HG02623 (cell line): ENCODE results near the gene GALNT7.
"Not testable (repeated sequence)": the region's sequence is repeated elsewhere in the genome, so short reads cannot be mapped to it uniquely, and the experiment has no call there.

Experiments
- ATAC-seq: cut with Tn5 transposase; IDR thresholded peaks from one replicate; pipeline ENCODE4 v1.9.1; 2021; ENCODE audit warnings: moderate library complexity; ENCODE audit not compliant: unreplicated experiment

Gene GALNT7, protein sequence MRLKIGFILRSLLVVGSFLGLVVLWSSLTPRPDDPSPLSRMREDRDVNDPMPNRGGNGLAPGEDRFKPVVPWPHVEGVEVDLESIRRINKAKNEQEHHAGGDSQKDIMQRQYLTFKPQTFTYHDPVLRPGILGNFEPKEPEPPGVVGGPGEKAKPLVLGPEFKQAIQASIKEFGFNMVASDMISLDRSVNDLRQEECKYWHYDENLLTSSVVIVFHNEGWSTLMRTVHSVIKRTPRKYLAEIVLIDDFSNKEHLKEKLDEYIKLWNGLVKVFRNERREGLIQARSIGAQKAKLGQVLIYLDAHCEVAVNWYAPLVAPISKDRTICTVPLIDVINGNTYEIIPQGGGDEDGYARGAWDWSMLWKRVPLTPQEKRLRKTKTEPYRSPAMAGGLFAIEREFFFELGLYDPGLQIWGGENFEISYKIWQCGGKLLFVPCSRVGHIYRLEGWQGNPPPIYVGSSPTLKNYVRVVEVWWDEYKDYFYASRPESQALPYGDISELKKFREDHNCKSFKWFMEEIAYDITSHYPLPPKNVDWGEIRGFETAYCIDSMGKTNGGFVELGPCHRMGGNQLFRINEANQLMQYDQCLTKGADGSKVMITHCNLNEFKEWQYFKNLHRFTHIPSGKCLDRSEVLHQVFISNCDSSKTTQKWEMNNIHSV

DNA sequence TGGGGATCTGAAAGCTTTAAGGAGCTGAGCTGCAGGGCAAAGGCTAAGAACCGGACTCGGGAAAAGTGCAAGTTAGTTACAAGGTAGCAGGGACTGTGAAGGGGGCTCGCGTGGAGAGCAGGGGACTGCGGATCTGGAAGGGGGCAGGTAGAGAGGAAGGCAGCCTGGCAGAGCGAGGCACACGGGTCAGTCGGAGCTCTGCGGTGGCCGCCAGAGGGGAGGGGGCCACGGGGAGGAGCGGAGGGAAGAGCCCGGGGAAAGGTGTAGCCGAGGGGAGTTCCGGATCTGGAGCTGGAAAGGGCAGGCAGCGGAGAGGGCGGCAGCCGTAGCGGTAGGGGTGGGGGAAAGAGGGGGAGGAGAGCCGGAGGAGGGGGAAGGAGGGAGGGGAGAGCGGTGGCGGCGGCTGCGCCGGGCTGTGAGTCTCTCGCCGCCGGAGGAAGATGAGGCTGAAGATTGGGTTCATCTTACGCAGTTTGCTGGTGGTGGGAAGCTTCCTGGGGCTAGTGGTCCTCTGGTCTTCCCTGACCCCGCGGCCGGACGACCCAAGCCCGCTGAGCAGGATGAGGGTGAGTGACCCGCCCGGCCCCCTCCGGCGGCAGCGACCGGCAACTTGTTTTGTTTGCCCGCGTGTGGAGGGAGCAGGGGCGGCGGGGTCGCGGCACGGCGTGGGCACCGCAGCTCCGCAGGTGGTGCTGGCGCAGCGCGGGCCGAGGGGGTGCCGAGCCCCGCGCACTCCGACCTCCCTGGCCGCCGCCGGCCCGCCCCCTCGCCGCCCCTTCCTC, at the start of gene GALNT7:
TSS of gene GALNT7 (plus strand) at position 416 of the 782 bp plus-strand sequence. CDS start at position 441, 25 bp downstream.
- ATAC-seq: peak; percentile 25

DNA sequence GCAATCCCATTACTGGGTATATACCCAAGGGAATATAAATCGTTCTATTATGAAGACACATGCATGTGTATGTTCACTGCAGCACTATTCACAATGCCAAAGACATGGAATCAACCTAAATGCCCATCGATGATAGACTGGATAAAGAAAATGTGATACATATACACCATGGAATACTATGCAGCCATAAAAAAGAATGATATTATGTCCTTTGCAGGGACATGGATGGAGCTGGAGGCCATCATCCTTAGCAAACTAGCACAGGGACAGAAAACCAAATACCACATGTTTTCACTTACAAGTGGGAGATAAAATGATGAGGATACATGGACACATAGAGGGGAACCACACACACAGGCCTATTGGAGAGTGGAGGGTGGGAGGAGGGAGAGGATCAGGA, 49.8 kb upstream of the GALNT7 start:
- not testable (repeated sequence) for ATAC-seq

DNA sequence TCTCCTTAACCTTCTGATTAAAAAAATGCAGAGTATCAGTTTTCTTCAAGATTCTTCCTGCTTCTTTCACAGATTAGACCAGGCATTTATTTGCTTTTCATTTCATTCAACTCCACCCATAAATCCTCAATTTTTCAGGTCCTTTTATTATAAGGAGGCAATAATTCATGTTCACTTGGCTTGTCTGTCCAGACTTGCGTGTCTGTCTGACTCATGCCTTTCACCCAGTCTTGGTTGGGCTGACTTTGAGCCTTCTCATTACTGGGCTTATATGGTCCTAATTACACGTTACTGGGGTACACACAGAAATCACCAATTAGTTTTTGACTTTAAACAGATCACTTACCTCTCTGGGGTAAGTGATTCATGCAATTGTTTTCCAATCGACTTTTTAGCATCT, 48.8 kb upstream of the GALNT7 start:
- ATAC-seq: no peak

DNA sequence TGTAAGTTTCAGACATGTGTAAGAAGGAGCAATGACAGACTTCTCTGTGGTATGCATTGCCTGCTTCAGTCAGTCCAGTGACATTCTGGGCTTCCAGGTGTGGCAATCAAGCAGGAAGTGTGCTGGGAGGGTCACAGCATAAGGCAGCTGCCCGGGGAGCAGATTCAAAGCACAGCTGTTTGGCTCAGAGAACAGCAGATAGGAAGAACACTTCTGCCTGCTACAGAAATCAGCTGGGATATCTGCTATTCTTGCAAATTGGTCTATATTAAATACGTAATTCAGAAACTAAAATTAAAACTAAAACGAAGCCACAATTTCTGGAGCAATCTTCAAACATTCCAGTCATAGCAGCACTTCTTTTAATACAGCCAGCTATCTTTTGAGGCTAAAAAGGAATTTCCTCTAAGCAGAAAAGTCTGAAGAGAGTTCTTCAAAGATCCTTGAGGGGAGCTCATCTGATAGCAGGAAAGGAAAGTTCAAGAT, 47.5 kb upstream of the GALNT7 start:
- peak; percentile 98 for ATAC-seq

DNA sequence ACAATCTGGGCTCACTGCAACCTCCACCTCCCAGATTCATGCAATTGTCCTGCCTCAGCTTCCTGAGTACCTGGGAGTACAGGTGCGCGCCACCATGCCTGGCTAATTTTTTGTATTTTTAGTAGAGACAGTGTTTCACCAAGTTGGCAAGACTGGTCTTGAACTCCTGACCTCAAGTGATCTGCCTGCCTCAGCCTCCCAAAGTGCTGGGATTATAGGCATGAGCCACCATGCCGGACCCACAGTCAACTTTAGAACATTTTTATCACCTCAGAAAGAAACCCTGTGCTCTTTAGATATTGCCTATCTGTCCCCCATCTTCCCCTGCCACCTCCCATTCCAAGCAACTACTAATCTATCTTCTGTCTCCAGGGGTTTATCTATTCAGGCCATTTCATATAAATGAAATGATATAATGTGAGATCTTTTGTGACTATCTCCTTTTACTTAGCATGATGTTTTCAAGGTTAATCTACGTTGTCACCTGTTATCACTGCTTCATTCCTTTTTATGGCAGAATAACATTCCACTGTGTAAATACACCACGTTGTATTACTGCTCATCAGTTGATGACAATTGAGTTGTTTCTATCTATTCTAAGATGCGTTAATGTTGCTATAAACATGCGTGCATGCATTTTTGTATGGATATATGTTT, 44.3 kb upstream of the GALNT7 start:
- no peak for ATAC-seq

DNA sequence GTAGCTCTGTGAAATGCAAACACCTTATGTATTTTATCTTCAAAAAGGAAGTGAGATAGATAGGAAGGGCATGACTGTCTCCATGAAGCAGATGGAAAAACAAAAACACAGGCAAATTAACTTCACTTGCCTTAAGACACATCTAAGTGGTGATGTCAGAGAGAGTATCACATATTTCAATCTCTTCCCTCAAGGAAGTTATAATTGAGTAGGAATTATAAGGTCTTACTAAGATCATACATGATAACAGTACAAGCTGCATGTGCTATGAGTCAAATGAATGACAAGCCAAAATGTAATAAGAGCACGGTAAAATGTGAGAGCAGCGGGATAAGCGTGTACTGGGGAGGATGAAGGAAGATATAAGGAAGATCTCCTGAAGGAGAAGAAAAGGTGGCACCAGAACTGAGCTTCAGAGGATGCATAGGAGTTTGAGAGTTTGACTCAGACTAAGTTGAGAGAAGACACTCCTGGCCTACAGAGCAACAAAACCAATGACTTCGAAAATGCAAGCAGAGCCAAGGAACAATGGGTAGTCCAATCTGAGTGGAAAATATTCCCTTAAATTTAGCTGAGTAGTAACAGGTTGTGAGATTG, 43.3 kb upstream of the GALNT7 start:
- ATAC-seq: no peak

DNA sequence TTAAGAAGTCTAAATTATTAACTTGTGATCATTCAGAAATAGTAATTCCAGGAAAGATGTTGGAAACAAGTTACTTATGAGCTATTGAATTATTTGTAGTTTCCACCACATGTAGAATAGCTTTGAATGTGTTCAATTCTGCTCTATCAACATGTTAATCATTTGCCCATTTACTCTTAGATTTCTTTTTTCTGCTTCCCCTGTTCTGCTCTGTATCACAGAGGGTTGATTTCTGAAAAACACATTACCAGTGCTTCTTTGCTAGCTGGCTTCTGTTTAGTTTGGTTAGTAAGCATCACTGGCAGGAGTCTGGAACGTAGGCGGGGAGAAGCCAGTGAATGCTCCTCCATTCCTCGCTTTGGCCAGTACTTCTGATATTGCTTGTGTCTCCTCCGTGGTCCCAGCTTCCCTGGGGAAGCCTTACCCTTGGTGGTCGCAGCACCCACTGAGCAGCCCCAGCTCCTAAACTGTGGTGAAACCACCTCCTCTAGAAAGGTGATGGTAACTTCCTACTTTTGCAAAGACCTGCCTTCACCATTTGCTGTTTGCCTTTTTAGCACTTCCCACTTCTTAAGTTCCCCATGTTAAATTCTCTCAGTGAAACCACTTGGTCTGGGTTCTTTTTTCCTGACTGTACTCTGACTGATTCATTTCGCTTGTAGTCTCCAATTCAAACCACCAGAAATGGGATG, 40.3 kb upstream of the GALNT7 start:
- ATAC-seq: no peak

DNA sequence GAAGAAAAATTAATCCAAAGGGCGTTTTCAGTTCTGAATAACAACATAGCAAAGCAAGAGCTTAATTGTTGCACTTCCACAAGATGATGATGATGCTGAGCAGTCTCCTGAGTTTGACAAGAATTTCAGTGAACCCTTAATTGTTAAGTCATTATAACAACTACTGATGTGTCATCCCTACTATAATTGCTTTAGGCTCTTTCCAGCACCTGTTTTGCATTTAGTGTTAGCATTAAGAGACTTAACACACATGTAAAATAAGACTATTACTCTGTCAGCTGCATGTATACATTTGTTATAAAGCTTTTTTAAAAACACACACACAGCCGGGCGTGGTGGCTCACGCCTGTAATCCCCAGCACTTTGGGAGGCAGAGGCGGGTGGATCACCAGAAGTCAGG, 37.9 kb upstream of the GALNT7 start:
- no peak for ATAC-seq

DNA sequence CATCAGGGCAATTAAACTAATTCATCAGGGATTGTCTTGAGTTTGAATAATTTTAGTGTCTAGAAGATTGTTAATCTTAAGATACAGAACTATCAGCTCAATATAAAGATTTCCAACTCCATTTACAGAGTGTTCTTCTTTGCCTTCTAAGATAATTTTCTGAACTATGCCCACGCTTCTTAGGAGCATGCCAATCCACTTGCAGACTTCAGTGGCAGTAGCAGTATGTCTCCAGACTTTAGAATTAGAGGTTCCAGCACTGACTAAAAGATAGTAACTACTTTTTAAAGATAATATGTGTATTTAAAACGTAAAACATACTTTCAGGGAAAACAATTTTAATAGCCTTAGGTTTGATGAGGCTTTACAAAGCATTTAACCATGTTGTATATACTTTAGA, 34.2 kb upstream of the GALNT7 start:
- no peak for ATAC-seq

DNA sequence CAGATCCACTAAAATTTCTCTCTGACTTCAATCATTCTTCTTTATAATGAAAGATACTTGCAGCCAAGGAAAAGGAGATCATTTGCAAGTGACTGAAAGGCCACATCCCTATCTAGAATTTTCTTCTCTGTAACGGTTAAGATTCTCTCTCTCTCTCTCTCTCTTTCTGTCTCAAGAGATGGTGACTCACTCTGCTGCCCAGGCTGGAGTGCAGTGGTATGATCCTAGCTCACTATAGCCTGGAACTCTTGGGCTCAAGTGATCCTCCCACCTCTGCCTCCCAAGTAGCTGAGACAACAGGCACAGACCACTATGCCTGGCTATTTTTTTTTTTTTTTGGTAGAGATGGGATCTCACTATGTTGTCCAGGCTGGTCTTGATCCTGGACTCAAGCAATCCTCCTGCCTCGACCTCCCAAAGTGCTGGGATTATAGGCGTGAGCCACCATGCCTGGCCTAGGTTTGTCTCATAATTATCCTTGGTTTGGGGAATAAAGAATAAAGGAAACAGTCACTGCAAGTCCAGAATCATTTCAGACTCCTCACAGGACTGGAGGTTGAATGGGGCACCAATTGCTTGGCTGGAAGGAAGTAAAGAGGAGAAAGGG, 33.3 kb upstream of the GALNT7 start:
- no peak for ATAC-seq

DNA sequence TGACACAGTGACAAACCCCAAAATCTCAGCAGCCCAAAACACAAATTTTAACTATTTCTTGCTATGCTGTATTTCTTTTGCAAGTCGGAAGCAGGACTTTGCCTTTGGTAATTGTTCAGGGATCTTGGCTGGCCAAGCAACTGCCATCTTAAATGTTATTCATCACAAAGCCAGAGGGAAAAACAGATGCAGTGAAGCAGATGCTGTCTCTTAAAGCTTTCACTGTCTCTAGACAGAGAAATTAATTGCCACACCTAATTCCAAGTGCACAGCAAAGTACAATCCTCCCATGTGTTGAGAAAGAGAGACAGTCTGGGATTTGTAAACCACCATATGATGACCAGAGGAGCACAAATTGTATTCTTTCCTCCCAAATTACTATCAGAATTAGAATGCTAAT, 30.0 kb upstream of the GALNT7 start:
- ATAC-seq: no peak

DNA sequence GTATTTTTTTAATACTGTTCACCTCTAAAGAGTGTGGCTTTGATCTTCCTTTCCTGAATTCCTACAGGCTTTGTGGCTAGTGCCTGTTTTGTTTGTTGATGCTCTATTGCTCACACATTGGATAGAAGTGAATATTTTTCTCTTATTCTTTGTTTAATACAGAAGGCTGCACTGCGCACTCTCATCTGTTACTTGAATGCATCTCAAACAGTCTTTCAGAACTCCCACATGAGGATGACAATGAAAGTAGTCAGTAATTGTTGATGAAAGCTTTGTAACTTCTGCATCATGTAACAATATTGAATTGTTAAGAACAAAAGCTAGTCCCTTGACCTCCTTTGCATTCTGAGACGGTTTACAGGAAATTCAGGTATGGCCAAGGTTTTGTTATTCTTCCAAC, 29.1 kb upstream of the GALNT7 start:
- ATAC-seq: no peak

DNA sequence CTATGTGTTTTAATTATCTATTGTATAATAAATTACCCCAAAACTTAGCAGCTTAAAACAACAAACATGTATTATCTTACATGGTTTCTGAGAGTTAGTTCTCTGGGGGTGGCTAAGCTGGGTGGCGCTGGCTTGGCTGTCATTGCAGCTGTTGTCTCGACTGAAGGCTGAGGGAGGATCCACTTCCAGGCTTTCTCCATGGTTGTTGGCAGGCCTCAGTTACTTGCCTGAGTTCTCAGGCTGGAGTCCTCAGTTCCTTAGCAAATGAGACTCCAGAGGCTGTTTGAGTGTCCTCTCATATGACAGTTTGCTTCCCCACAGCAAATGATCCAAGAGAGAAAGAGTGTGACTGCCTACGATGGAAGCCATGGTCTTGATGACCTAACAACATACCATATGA, 23.5 kb upstream of the GALNT7 start:
- ATAC-seq: no peak

DNA sequence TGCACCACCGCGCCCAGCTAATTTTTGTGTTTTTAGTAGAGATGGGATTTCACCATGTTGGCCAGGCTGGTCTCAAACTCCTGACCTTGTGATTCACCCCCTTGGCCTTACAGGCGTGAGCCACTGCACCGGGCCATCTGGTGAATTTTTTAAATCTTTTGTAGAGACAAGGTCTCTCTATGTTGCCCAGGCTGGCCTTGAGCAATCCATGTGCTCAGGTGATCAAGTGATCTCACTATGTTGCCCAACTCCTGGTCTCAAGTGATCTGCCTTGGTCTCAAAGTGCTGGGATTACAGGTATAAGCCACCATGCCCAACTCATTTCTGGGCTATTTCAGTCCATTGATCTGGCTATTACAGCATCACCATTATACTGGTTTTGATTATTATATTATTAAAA, 22.2 kb upstream of the GALNT7 start:
- ATAC-seq: no peak

DNA sequence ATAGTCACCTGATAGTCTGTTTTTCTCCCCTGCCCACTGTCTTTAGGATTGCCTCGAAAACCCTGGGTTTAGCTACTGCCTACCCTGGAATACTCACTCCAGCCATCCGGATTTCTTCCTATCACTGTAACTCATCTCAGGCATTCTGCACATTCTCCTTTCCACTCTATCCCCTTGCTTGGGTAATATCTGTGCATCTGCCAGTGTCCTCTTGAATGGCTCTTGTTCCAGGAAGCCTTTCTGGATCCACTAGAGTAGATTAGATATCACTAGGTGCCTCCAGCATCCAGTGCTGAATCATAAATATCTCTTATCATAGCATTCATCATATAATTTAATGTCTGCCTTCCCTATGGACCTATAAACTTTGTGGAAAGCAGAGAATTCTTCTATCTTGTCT, 17.1 kb upstream of the GALNT7 start:
- ATAC-seq: no peak

DNA sequence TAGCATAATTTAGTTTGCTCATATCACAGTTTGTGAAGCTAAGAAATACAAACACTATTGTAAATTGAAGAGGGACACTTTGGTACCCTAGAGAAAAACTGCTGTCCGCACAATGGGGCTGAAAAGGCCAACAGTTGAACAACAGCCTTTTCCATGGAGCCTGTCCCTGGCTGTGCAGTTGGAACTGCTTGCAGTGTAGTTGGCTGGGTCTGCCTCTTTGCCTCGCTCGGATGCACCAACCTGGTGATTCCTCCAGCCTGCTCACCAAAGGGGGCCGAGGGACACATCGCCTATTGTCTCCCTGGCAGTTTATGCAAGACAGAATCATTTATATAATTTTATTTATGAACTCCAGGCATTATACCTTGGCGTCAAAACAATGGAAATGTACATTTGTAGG, 16.5 kb upstream of the GALNT7 start:
- no peak for ATAC-seq

DNA sequence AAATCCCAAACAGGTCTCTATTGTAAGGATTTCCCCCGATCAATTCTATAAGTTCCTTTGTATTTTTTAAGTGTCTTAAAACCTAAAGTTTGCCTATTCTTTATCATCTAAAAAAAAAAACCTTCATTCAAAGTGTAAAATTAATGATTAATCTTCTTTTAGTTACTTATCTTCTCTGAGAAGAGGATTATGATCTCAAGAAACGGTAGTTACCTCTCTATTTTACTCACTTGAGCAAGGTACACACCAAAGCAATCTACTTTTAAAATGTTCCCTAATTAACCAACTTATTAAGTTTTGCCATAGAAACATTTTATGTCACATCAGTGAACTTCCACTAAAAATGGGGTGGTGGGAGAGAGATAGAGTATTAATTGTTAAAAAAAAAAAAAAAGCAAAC, 15.2 kb upstream of the GALNT7 start:
- ATAC-seq: no peak

DNA sequence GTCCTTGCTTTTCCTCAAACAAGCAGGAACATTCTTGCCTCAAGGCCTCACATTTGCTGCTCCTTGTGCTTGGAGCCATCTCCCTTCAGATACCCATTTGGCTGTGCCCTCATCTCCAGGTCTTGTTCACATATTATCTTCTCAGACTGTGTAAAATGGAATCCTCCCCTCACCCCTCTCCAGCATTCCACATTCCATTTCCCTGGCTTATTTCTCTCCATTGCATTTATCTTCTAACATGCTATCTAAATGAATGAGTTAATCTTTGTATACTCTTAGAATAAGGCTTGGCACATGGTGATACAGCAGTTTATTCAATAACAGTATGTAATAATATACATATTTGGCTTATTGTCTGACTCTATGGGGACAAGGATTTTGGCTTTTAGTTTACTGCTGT, 8.8 kb upstream of the GALNT7 start:
- no peak for ATAC-seq

DNA sequence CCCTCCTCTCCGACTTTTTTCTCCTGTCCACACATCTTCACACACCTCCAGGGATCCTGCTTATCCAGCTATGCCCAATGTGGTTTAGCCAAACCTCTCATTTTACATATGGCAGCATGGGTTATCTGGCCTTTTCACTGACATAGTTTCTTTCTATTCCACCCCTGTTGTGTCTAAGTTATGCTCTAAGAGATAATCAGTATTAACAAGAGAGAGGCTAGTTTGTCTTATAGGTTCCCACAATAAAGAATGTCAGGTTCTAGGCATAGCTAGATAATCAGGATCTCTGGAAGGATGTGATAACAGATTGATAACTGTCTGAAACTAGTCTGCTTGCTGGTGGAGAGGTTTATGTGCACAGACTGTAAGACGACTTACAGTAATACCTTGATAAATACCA, 7.7 kb upstream of the GALNT7 start:
- ATAC-seq: no peak

DNA sequence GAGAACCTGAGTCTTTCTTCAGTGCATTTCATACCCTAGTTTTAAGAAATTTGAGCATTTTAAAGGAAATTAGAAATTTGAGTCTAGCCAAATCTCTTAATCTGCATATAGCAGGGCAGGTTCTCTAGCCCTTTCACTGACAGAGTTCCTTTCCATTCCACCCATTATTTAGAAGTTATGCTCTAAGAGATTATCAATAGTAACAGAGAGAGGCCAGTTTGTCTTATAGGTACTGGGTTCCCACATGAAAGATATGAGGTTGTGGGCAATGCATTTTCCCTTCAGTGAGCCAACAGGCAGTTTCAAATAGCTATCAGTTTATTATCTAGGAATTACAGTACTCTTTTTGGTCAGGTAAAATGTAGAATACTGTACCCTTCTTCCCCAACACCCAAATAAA, 7.3 kb upstream of the GALNT7 start:
- no peak for ATAC-seq
